ENCODE results near the gene APLN. TPM values are rescaled to one million over a fixed set of nuclear protein-coding genes. Genes with fewer than 3 reads are reported as not detected.

Gene APLN
- total RNA-seq, 2 donors from 2014 or later: 1.1 to 1.8 TPM

- H3K27ac ChIP-seq: no peak overlapping the region
- TF ChIP-seq, protein P1, sequence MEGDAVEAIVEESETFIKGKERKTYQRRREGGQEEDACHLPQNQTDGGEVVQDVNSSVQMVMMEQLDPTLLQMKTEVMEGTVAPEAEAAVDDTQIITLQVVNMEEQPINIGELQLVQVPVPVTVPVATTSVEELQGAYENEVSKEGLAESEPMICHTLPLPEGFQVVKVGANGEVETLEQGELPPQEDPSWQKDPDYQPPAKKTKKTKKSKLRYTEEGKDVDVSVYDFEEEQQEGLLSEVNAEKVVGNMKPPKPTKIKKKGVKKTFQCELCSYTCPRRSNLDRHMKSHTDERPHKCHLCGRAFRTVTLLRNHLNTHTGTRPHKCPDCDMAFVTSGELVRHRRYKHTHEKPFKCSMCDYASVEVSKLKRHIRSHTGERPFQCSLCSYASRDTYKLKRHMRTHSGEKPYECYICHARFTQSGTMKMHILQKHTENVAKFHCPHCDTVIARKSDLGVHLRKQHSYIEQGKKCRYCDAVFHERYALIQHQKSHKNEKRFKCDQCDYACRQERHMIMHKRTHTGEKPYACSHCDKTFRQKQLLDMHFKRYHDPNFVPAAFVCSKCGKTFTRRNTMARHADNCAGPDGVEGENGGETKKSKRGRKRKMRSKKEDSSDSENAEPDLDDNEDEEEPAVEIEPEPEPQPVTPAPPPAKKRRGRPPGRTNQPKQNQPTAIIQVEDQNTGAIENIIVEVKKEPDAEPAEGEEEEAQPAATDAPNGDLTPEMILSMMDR (IDR thresholded peaks at IDR 0.05): no peak
- no peaks in the 10 kb centered on the region for H3K36me3 ChIP-seq
- ATAC-seq (ENCODE audit: insufficient number of reproducible peaks, low FRiP score, low read depth) (no peak), DNase-seq (ENCODE audit: low spot score) (no peak)
- no peak overlapping the region for H3K4me3 ChIP-seq
- peaks cover 0 to 11% of the 10 kb centered on the region in 2 donors for H3K4me1 ChIP-seq (ENCODE audit: control insufficient read depth in 1 of 2, low read depth in 2 of 2)
- no peaks in the 10 kb centered on the region for H3K27me3 ChIP-seq (replicated peaks; ENCODE audit: insufficient read depth)
- no peaks in the 10 kb centered on the region for H3K9me3 ChIP-seq
These were observed 42.6 kb upstream of the APLN start for GRCh38 chrX:129697204-129697829.

- H3K27ac ChIP-seq: no peak overlapping the region
- ATAC-seq (ENCODE audit: insufficient number of reproducible peaks, low FRiP score, low read depth): no peak
- TF ChIP-seq, protein P1 (IDR thresholded peaks at IDR 0.05): no peak
- no peaks in the 10 kb centered on the region for H3K9me3 ChIP-seq
- H3K4me1 ChIP-seq (ENCODE audit: control insufficient read depth in 1 of 2, low read depth in 2 of 2): peaks cover 0 to 11% of the 10 kb centered on the region in 2 donors
- H3K27me3 ChIP-seq (replicated peaks; ENCODE audit: insufficient read depth): no peaks in the 10 kb centered on the region
- no peak overlapping the region for H3K4me3 ChIP-seq
- DNase-seq (ENCODE audit: low spot score): no peak
- H3K36me3 ChIP-seq: no peaks in the 10 kb centered on the region
These were observed 41.9 kb upstream of the APLN start for GRCh38 chrX:129696463-129697155.

DNA sequence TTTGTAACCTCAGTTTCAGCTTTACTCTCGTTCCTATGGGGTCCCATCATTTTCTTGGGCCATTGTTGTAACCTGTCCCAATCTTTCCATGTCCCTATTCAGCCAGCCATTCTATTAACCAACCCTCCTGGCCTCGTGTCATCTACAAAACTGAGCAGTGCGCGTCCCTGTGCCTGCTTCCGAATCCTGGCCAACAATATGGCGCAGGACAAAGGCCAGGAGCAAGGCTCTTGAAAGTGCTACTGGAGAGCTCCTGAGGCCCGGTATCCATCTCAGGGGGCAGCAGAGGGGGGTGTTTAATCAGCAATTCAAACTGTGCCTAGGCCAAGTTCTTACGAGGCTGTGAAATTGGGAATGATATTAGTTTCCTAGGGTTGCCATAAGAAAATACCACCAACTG, 41.2 kb upstream of the APLN start:
- Histone ChIP-seq H3K4me1 (ENCODE audit: control insufficient read depth in 1 of 2, low read depth in 2 of 2) (peaks cover 0 to 5% of the 10 kb centered on the region in 2 donors), H3K27me3 (replicated peaks; ENCODE audit: insufficient read depth) (no peaks in the 10 kb centered on the region), H3K36me3 (no peaks in the 10 kb centered on the region), H3K4me3 (no peak overlapping the region), H3K27ac (no peak overlapping the region), H3K9me3 (no peaks in the 10 kb centered on the region)
- no peak for ATAC-seq (ENCODE audit: insufficient number of reproducible peaks, low FRiP score, low read depth)
- DNase-seq (ENCODE audit: low spot score): no peak
- TF ChIP-seq, protein P1 (IDR thresholded peaks at IDR 0.05): no peak

GRCh38 chrX:129695535-129695934, 40.8 kb upstream of the APLN start:
- no peak for ATAC-seq (ENCODE audit: insufficient number of reproducible peaks, low FRiP score, low read depth)
- TF ChIP-seq, protein P1 (IDR thresholded peaks at IDR 0.05): no peak
- DNase-seq (ENCODE audit: low spot score): no peak
- peaks cover 0 to 1% of the 10 kb centered on the region in 2 donors for H3K4me1 ChIP-seq (ENCODE audit: control insufficient read depth in 1 of 2, low read depth in 2 of 2)
- H3K27ac ChIP-seq: no peak overlapping the region
- no peaks in the 10 kb centered on the region for H3K27me3 ChIP-seq (replicated peaks; ENCODE audit: insufficient read depth)
- H3K4me3 ChIP-seq: no peak overlapping the region
- H3K36me3 ChIP-seq: no peaks in the 10 kb centered on the region
- H3K9me3 ChIP-seq: no peaks in the 10 kb centered on the region

DNA sequence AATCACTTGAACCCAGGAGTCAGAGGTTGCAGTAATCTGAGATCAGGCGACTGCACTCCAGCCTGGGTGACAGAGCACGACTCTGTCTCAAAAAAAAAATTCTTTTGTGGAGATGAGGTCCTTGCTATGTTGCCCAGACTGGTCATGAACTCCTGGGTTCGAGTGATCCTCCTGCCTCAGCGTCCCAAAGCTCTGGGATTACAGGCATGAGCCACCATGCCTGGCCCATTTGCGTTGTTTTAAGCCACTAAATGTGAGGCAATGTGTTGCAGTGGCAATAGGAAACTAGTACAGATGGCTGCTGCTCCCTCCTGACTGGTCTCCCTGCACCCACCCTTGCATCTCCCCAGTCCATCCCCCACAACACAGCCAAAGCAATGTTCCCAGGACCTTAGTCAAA, 40.0 kb upstream of the APLN start:
- TF ChIP-seq, protein P1 (IDR thresholded peaks at IDR 0.05): no peak
- Histone ChIP-seq H3K4me3 (no peak overlapping the region), H3K4me1 (ENCODE audit: control insufficient read depth in 1 of 2, low read depth in 2 of 2) (no peaks in the 10 kb centered on the region), H3K27ac (no peak overlapping the region), H3K27me3 (replicated peaks; ENCODE audit: insufficient read depth) (no peaks in the 10 kb centered on the region), H3K9me3 (no peaks in the 10 kb centered on the region), H3K36me3 (no peaks in the 10 kb centered on the region)
- DNase-seq (ENCODE audit: low spot score) (no peak), ATAC-seq (ENCODE audit: insufficient number of reproducible peaks, low FRiP score, low read depth) (no peak)
